Neural progenitor cell (in vitro differentiated cells): ENCODE measurements around the gene RASSF3.

Experiments
- CTCF ChIP-seq: fragments of 200-600 bp; sonication (generic); IDR thresholded peaks from 2 replicates; pipeline ENCODE4 v1.5.1; 2017; ENCODE audit warnings: antibody characterized with exemption, mild to moderate bottlenecking
- EZH2 ChIP-seq: fragments of 200-600 bp; sonication (generic); IDR thresholded peaks from 2 replicates; pipeline ENCODE4 v1.6.1; 2017; ENCODE audit warnings: antibody characterized with exemption, mild to moderate bottlenecking, moderate library complexity
- EZH2phosphoT487 ChIP-seq: fragments of 200-600 bp; sonication (generic); IDR thresholded peaks from 2 replicates; pipeline ENCODE4 v1.6.1; 2017; ENCODE audit warnings: antibody characterized with exemption

- TF ChIP-seq CTCF = no peak
- no peak for TF ChIP-seq EZH2
- TF ChIP-seq EZH2phosphoT487 = no peak
Measured at GRCh38 chr12:64675795-64676194, 65.5 kb downstream of the RASSF3 start.
